Epithelial cell of umbilical artery (primary cell): ENCODE results near the gene PAPSS1. TPM values are rescaled to one million over a fixed set of nuclear protein-coding genes. Genes with fewer than 3 reads are reported as not detected.

Experiments
- total RNA-seq: library from RNA; depleted of rRNA; stranded (reverse); fragments of >200 nt; gene quantifications from 2 replicates; pipeline ENCODE4 v1.2.3, GENCODE V29; 2014

PAPSS1 gene
- 79.9 and 101 TPM in 2 replicates for total RNA-seq

DNA sequence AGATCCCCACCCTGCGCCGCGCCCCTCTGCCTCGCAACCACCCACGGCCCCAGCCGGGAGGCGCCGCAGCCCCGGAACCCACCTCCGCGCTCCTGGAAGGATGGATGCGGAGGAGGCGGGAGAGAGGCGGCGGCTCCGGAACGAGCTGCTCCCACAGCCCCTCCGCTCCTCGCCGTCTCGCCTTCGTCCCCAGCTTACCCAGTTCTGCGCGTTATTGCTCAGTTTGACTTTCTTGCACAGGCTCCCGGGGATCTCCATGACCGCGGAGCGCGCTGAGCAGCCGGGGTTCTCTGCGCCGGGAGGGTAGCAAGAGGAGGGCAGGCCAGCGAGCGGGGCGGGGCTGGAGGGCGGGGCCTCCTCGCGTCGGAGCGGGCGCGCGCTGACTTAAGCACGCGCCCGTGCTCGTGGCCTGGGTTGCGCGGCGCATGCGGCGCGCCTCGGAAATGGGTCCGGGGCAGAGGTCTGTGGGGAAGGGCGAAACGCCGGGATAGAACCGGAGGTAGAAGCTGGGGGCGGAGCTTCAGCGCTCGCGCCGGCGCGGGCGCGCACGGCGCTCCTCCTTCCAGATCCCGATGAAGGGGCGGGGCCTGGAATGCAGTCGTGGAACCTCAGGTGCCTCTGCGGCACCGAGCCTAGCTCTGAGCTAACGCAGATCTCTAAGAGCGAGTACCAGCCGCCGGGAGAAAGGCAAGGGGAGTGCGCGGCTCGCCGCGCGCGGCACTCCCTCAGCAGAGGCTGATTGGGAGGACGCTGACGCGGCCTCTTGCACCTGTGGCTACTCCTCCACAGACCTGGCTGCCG, at the start of gene PAPSS1:
TSS of gene PAPSS1 (minus strand) at position 313 of the 801 bp plus-strand sequence. CDS start at position 258, 55 bp downstream.

Other genes starting within 250 kb of the PAPSS1 start
- 86.9 and 98.7 TPM in 2 replicates for gene SGMS2, start 104.7 kb upstream of the PAPSS1 start, total RNA-seq
- 9.1 and 11.1 TPM in 2 replicates for gene CYP2U1, start 211.3 kb upstream of the PAPSS1 start, total RNA-seq